Measurements from ENCODE around the gene METTL17. TPM values are rescaled to one million over a fixed set of nuclear protein-coding genes. Genes with fewer than 3 reads are reported as not detected.

Gene METTL17, protein sequence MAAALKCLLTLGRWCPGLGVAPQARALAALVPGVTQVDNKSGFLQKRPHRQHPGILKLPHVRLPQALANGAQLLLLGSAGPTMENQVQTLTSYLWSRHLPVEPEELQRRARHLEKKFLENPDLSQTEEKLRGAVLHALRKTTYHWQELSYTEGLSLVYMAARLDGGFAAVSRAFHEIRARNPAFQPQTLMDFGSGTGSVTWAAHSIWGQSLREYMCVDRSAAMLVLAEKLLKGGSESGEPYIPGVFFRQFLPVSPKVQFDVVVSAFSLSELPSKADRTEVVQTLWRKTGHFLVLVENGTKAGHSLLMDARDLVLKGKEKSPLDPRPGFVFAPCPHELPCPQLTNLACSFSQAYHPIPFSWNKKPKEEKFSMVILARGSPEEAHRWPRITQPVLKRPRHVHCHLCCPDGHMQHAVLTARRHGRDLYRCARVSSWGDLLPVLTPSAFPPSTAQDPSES
- total RNA-seq (2016; rRNA removed; fragmentation: Illumina TruSeq; extraction: Trizol) (46.9 and 122 TPM in 2 replicates), polyA plus RNA-seq (2011; rRNA removed) (181 and 199 TPM in 2 replicates), polyA minus RNA-seq (2011; rRNA and poly(A)+ RNA removed; ENCODE audit: low replicate concordance) (85.8 and 94.1 TPM in 2 replicates), Bru-seq, nascent RNA (percentile 91 among the genes with signal in this experiment), BruChase-seq, experiment 1, labeled RNA remaining after a 6-hour chase (percentile 95 among the genes with signal in this experiment), BruChase-seq, experiment 2, labeled RNA remaining after a 2-hour chase (percentile 94 among the genes with signal in this experiment)
- total RNA-seq (2016; cell fraction: cytosol; rRNA removed; fragmentation: Illumina TruSeq; extraction: Trizol; ENCODE audit: low read depth), result 18.7 and 20.5 TPM in 2 replicates
- total RNA-seq (2016; cell fraction: insoluble cytoplasmic fraction; rRNA removed; fragmentation: Illumina TruSeq; extraction: Trizol), result 49.4 and 123 TPM in 2 replicates
- total RNA-seq (2016; cell fraction: membrane; rRNA removed; fragmentation: Illumina TruSeq; extraction: Trizol), result 27.3 and 30.4 TPM in 2 replicates
- total RNA-seq (2016; cell fraction: nucleus; rRNA removed; fragmentation: Illumina TruSeq; extraction: Trizol), result 151 and 177 TPM in 2 replicates
- 74.5 and 86.8 TPM in 2 replicates for polyA plus RNA-seq (2011; cell fraction: cytosol; rRNA removed)
- polyA plus RNA-seq (2011; cell fraction: nucleus; rRNA removed), result 820 and 854 TPM in 2 replicates
- 82.9 and 101 TPM in 2 replicates for polyA plus RNA-seq (2012)
- polyA plus RNA-seq (2016; cell fraction: cytosol; fragmentation: Illumina TruSeq; extraction: Trizol; ENCODE audit: low read depth), result 14.7 and 14.8 TPM in 2 replicates
- polyA plus RNA-seq (2016; cell fraction: insoluble cytoplasmic fraction; fragmentation: Illumina TruSeq; extraction: Trizol; ENCODE audit: low read depth), result 45.9 and 46.8 TPM in 2 replicates
- polyA plus RNA-seq (2016; cell fraction: membrane; fragmentation: Illumina TruSeq; extraction: Trizol; ENCODE audit: low read depth), result 20.2 and 21.4 TPM in 2 replicates
- 319 and 359 TPM in 2 replicates for polyA plus RNA-seq (2016; cell fraction: nucleus; fragmentation: Illumina TruSeq; extraction: Trizol; ENCODE audit: insufficient read depth, low read depth)
- polyA minus RNA-seq (2011; cell fraction: cytosol; rRNA and poly(A)+ RNA removed), result 23.1 and 30.7 TPM in 2 replicates
- polyA minus RNA-seq (2011; cell fraction: nucleus; rRNA and poly(A)+ RNA removed), result 121 and 123 TPM in 2 replicates
- long read RNA-seq, experiment 1, transcript METTL17-224 (14 exons, 1,529 nt), result minor isoform, 7 of 125 reads
- long read RNA-seq, experiment 1, transcript METTL17-202 (13 exons, 1,586 nt), result minor isoform, 8 of 125 reads
- long read RNA-seq, experiment 1, transcript METTL17-201 (14 exons, 1,749 nt), result major isoform, 67 of 125 reads
- long read RNA-seq, experiment 1, transcript METTL17-221 (14 exons, 1,500 nt), result minor isoform, 12 of 125 reads
- long read RNA-seq, experiment 1, partial matches to known transcripts, result 11 of 125 reads
- long read RNA-seq, experiment 1, other reads (novel, unspliced or antisense), result 16 of 125 reads
- long read RNA-seq, experiment 2, partial matches to known transcripts, result 5 of 74 reads
- long read RNA-seq, experiment 2, other reads (novel, unspliced or antisense), result 69 of 74 reads

DNA sequence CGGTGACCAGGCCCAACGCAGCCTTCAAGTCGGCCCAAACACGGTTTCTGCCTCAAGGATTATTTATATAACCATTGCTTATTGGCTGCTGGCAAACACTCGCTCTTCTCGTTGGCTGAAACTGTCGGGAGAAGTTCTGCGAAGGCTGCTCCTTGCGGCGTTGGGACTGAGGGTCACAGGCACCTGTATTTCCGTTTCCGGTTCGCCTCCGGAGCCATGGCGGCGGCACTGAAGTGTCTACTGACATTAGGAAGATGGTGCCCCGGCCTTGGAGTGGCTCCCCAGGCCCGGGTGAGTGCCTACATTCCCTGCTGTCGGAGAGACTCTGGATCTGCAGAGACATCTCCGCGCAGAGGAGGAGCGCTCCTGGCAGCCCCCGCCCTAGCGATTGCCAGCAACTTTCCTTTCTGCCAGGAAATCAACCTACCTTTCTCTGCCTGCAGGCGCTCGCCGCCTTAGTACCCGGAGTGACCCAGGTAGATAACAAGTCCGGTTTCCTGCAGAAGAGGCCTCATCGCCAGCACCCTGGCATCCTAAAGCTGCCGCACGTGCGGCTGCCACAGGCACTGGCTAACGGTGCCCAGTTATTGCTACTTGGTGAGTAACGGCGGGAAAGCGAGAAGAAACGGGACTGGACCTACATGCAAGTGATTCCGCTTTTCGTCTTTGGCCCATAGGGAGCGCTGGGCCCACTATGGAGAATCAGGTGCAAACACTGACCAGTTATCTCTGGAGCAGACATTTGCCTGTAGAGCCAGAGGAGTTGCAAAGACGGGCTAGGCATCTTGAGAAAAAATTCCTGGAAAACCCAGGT is at the start of gene METTL17:
Gene METTL17 (plus strand): TSS at position 194 of the 814 bp plus-strand sequence. CDS start 23 bp downstream, at position 217.
- H3K9ac ChIP-seq (ENCODE audit: insufficient read depth, low read depth, low read length), result peak within 1 kb of the TSS; percentile 78
- TF ChIP-seq SUZ12 (IDR thresholded peaks at IDR 0.05; ENCODE audit: low read depth, low read length), result no peak
- TF ChIP-seq, protein P1, sequence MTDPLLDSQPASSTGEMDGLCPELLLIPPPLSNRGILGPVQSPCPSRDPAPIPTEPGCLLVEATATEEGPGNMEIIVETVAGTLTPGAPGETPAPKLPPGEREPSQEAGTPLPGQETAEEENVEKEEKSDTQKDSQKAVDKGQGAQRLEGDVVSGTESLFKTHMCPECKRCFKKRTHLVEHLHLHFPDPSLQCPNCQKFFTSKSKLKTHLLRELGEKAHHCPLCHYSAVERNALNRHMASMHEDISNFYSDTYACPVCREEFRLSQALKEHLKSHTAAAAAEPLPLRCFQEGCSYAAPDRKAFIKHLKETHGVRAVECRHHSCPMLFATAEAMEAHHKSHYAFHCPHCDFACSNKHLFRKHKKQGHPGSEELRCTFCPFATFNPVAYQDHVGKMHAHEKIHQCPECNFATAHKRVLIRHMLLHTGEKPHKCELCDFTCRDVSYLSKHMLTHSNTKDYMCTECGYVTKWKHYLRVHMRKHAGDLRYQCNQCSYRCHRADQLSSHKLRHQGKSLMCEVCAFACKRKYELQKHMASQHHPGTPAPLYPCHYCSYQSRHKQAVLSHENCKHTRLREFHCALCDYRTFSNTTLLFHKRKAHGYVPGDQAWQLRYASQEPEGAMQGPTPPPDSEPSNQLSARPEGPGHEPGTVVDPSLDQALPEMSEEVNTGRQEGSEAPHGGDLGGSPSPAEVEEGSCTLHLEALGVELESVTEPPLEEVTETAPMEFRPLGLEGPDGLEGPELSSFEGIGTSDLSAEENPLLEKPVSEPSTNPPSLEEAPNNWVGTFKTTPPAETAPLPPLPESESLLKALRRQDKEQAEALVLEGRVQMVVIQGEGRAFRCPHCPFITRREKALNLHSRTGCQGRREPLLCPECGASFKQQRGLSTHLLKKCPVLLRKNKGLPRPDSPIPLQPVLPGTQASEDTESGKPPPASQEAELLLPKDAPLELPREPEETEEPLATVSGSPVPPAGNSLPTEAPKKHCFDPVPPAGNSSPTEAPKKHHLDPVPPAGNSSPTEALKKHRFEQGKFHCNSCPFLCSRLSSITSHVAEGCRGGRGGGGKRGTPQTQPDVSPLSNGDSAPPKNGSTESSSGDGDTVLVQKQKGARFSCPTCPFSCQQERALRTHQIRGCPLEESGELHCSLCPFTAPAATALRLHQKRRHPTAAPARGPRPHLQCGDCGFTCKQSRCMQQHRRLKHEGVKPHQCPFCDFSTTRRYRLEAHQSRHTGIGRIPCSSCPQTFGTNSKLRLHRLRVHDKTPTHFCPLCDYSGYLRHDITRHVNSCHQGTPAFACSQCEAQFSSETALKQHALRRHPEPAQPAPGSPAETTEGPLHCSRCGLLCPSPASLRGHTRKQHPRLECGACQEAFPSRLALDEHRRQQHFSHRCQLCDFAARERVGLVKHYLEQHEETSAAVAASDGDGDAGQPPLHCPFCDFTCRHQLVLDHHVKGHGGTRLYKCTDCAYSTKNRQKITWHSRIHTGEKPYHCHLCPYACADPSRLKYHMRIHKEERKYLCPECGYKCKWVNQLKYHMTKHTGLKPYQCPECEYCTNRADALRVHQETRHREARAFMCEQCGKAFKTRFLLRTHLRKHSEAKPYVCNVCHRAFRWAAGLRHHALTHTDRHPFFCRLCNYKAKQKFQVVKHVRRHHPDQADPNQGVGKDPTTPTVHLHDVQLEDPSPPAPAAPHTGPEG (CRISPR knock-in tag; IDR thresholded peaks at IDR 0.05), result peak; percentile 53; the same call in 1 of the 2 replicates
- no peak for TF ChIP-seq SMARCC2 (IDR thresholded peaks at IDR 0.05)
- TF ChIP-seq, protein P2, sequence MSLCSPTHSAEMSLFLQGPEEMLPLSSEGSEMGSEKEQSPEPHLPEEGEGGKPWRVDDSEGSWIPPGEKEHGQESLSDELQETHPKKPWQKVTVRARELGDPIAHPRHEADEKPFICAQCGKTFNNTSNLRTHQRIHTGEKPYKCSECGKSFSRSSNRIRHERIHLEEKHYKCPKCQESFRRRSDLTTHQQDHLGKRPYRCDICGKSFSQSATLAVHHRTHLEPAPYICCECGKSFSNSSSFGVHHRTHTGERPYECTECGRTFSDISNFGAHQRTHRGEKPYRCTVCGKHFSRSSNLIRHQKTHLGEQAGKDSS (CRISPR knock-in tag; IDR thresholded peaks at IDR 0.05; ENCODE audit: borderline replicate concordance, low read depth), result peak; percentile 66; the same call in 1 of the 2 replicates
- TF ChIP-seq PCBP1 (IDR thresholded peaks at IDR 0.05; ENCODE audit: borderline replicate concordance, low read depth, low read length), result no peak

More for the DNA sequence above, at the start of gene METTL17:
- ChIA-PET CTCF (ENCODE audit: low intra/inter-chr PET ratio, low total read pairs) (interaction anchor here (0.8 to 1.5 kb wide), 3 partner anchors 19 to 103 kb away, joined by 3 to 6 read pairs (median 4); no protein-coding TSS in a partner anchor), POLR2A (interaction anchor here (0.9 kb wide), 1 partner anchor 15 kb away, joined by 3 read pairs; no protein-coding TSS in a partner anchor)
- Histone ChIP-seq H3K4me2 (ENCODE audit: low read depth, low read length) (peak within 1 kb of the TSS; percentile 77), H3K36me3 (replicated peaks in 1 of 2; ENCODE audit: control insufficient read depth in 1 of 2, insufficient read depth in 2 of 2, low read length in 2 of 2) (peaks cover 16 to 30% of the 10 kb centered on the region in 2 experiments), H3K4me1 (ENCODE audit: insufficient read depth, low read length) (peaks cover 26% of the 10 kb centered on the region), H3K79me2 (ENCODE audit: insufficient read depth, low read length) (peaks cover 13% of the 10 kb centered on the region), H3K27me3 (ENCODE audit: control insufficient read depth in 1 of 2, insufficient read depth in 2 of 2, low read length in 2 of 2) (no peaks in the 10 kb centered on the region; a peak in 2 of 5 replicates), H2AFZ (ENCODE audit: low read length) (peak within 1 kb of the TSS; percentile 77), H3K27ac (ENCODE audit: extremely low read length, insufficient read depth, low read length) (peak within 1 kb of the TSS; percentile 76), H3K4me3 (replicated peaks in 1 of 3; ENCODE audit: insufficient read depth in 1 of 3, low read depth in 2 of 3, low read length in 3 of 3) (peak within 1 kb of the TSS; percentile 72 to 94 (median 85)), H4K20me1 (ENCODE audit: insufficient read depth, low read length) (0 out of 2 replicates have a peak, but pooled peaks cover 3% of the 10 kb centered on the region), H3K9me3 (ENCODE audit: low read length) (no peaks in the 10 kb centered on the region)
- BruUV-seq (replicated peaks), result TSS peak; percentile 70
- DNase-seq (ENCODE audit: low spot score) (peak; percentile 98), FAIRE-seq (peak; percentile 67), ATAC-seq (peak; percentile 98)
- under 1% methylated on average over 42 of the region's 42 CpGs for WGBS (ENCODE audit: low lambda C conversion rate)
- in situ Hi-C loops (cut with HindIII; ENCODE audit: extremely low pct_ligation_motif_present, low pct_unique_long_range_greater_than_20kb), result loop anchor here (25.0 kb wide), 1 partner anchor 653 kb away; the partner anchor contains the start of genes CCNB1IP1 and PARP2
- intact Hi-C loops (cut with micrococcal nuclease; ENCODE audit: unreplicated experiment), result no loop called here

Measured in HepG2 (cell line).